Kasumi-1 (cell line): Measurements from ENCODE around the gene NRDE2.

Experiments used
- DNase-seq, 2 experiments: peaks; one replicate each; lab custom pipeline; 2025; lab: John Stamatoyannopoulos, UW

Gene NRDE2, protein sequence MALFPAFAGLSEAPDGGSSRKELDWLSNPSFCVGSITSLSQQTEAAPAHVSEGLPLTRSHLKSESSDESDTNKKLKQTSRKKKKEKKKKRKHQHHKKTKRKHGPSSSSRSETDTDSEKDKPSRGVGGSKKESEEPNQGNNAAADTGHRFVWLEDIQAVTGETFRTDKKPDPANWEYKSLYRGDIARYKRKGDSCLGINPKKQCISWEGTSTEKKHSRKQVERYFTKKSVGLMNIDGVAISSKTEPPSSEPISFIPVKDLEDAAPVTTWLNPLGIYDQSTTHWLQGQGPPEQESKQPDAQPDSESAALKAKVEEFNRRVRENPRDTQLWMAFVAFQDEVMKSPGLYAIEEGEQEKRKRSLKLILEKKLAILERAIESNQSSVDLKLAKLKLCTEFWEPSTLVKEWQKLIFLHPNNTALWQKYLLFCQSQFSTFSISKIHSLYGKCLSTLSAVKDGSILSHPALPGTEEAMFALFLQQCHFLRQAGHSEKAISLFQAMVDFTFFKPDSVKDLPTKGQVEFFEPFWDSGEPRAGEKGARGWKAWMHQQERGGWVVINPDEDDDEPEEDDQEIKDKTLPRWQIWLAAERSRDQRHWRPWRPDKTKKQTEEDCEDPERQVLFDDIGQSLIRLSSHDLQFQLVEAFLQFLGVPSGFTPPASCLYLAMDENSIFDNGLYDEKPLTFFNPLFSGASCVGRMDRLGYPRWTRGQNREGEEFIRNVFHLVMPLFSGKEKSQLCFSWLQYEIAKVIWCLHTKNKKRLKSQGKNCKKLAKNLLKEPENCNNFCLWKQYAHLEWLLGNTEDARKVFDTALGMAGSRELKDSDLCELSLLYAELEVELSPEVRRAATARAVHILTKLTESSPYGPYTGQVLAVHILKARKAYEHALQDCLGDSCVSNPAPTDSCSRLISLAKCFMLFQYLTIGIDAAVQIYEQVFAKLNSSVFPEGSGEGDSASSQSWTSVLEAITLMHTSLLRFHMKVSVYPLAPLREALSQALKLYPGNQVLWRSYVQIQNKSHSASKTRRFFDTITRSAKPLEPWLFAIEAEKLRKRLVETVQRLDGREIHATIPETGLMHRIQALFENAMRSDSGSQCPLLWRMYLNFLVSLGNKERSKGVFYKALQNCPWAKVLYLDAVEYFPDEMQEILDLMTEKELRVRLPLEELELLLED

GRCh38 chr14:90331497-90332270, at the start of gene NRDE2:
NRDE2 (minus strand) TSS chr14:90331941; CDS start chr14:90331904, 37 bp downstream.
- peak; percentile 95 to 96 for DNase-seq

- DNase-seq: no peak
Measured at GRCh38 chr14:90381011-90381786, 49.5 kb upstream of the NRDE2 start.

DNA sequence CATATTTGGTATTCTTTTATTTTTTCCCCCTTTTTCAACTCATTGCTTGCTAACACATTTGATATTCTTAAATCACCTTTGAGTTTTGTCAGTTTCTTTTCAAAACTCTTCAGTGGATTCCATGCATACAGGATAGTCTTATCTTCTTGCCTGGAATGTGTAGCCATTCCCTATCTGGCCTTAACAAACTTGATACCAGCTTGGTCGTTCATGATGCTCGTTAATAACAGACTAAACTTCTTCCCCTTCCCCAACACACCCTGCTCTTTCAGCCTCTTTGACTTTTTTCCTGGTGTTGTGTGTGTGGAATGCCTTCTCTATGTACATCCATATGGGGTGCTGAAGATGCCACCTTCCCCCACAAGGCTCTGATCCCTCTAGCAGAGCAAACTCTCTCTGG, 47.4 kb upstream of the NRDE2 start:
- DNase-seq: no peak

- DNase-seq: no peak
Measured at GRCh38 chr14:90378249-90378648, 46.5 kb upstream of the NRDE2 start.

GRCh38 chr14:90375934-90376333, 44.2 kb upstream of the NRDE2 start:
- no peak for DNase-seq

GRCh38 chr14:90374813-90375212, 43.1 kb upstream of the NRDE2 start:
- no peak for DNase-seq

- DNase-seq: no peak
Measured at GRCh38 chr14:90373887-90374286, 42.1 kb upstream of the NRDE2 start.

GRCh38 chr14:90368946-90369721, 37.4 kb upstream of the NRDE2 start:
- peak in 1 of 2 experiments; percentile 32 for DNase-seq

DNA sequence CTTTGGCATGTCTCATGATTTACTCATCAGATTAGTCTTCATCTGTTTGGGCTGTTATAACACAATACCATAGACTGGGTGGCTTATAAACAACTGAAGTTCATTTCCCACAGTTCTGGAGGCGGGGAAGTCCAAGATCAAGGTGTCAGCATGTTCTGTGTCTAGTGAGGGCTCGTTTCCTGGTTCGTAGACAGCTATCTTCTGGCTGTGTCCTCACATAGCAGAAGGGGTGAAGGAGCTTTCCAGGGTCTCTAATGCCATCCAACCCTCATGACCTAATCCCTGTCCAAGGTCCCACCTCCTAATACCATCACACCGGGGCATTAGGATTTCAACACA, 30.8 kb upstream of the NRDE2 start:
- no peak for DNase-seq

DNA sequence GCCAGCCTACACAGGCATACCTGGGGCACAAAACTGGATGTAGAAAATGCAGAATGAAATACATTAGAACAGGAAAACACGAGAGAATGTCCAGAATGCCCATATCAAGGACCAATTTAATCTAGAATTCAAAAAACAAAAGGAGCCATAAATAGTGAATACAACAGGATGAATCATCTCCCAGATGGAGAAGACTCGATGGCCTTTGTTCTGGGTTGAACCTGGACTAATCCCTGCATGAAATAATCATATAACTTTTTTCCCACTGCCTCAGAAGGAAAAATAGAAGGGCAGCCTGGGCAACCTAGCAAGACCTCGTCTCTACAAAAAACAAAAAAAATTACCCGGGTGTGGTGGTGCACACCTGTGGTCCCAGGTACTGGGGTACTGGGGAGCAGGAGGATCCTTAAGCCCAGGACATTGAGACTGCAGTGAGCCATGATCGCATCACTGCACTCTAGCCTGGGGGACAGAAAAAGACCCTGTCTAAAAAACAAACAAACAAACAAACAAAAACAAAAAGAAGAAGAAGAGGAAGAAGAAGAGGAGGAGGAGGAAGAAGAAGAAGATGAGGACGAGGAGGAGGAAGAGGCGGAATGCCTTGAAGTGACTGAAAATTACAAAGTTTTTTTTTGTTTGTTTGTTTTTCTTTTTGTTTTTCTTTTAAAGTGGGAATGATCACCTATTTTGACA, 30.3 kb upstream of the NRDE2 start:
- DNase-seq: no peak

DNA sequence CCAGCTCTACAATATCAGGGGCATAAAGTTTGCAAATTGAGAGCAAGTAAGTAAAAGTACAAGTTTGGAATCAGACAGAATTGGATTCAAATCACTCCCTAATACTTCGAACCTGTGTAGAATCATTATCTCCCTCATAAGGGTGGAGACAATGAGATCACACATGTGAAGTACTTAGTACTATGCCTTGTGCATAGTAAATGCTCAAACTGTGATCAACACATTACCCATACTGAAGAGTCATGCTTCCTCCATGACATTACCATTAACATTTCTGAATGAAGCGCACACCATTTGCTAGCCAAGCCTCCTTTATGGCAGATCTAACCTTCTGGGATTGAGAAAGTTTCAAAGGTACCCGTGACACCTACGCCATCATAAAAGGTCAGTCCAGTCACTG, 26.6 kb upstream of the NRDE2 start:
- no peak for DNase-seq

- DNase-seq: no peak
Measured at GRCh38 chr14:90356925-90357324, 25.2 kb upstream of the NRDE2 start.

DNA sequence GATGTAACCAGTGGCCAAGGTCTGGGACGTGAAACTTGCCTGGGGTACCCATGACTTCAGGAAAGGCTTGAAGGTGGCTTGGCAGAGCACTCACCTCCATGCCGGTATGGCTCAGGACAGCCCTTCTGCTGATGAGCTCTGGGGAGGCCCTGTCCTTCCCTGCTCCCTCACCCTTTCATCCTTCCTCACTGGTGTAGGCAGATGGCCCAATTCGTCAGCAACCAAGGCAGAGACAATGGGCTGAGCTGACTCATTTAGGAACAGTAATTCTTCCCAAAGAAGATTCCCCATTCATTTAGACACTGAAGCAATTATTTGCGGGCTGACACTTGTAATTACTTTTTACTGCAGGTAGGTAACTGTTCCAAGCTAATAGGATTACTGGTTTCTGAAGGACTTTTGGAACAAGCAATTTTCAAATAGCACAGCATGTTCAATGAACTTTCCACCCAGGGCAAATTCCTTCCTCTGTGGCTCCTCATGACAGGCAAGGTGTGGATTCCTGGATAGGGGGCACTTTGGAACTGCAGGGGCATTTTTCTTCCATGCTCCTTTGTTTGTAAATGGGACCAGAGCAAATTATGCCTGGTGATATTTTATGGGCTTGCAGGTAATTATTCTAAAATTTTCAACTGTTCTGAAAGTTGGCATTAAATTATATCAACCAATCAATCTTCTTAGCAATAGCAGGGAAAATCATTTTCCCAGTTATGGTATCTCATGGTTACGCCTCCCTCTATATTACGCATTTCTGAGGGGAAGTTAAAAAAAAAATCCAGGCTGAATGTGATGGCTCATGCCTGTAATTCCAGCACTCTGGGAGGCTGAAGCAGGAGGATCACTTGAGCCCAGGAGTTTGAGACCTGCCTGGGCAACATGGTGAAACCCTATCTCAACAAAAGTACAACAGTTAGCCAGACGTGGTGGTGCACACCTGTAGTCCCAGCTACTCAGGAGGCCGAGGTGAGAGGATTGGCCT, 24.1 kb upstream of the NRDE2 start:
- DNase-seq: no peak

GRCh38 chr14:90354551-90355298, 23.0 kb upstream of the NRDE2 start:
- no peak for DNase-seq

DNA sequence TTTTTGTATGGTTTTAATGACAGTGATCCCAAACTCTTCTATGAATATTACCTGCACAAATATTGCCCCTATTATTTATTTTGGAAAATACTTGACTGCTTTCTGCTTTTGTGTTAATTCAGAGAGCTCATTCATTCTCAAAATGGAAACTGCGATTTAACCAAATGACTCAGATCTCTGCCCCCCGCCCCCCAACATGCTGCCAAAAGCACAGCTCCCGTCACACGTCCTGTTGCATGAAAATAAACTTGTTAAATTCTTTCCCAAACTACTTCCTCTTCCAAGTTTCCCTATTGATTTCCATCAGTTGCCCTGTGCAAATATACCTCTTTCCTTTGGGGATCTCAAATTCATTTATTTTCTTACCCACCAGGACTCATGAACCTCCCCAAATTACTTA, 18.0 kb upstream of the NRDE2 start:
- no peak for DNase-seq

- no peak for DNase-seq
Measured at GRCh38 chr14:90348270-90348669, 16.5 kb upstream of the NRDE2 start.

DNA sequence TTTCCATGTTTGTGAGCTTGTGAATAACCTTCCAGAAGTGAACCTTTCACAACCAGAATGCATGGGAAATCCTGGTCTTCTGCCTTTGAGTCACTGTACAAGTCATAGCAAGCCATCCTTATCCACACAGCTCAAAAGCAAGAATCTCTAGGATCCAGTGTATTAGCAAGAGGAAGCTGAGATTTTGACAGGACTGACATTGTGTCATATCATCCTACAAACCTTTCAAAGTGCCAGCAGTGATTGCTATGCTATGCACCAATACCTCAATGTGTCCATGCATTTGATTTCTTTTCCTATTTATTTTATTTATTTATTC, 13.5 kb upstream of the NRDE2 start:
- DNase-seq: no peak
